ENCODE results near the gene EFTUD2. TPM values are rescaled to one million over a fixed set of nuclear protein-coding genes. Genes with fewer than 3 reads are reported as not detected.

EFTUD2 gene
- total and polyA plus RNA-seq, 4 donors = 19.8 to 84.3 (median 33.3) TPM

GRCh38 chr17:44892250-44892649, 7.0 kb downstream of the EFTUD2 start:
- H3K4me3 ChIP-seq (ENCODE audit: low read depth in 1 of 3, low read length in 3 of 3) = no peak overlapping the region
- H3K4me1 ChIP-seq (ENCODE audit: control insufficient read depth in 4 of 4, insufficient read depth in 4 of 4, low read length in 3 of 4) = peaks cover 0 to 6% (median 3%) of the 10 kb centered on the region in 4 donors
- H3K9ac ChIP-seq (ENCODE audit: low read depth in 1 of 2, low read length in 2 of 2) = no peak overlapping the region
- no peaks in the 10 kb centered on the region for H3K27me3 ChIP-seq (ENCODE audit: control insufficient read depth in 4 of 4, insufficient read depth in 4 of 4, low read length in 3 of 4)
- no peak for TF ChIP-seq RXRA (IDR thresholded peaks at IDR 0.05)
- no peak for TF ChIP-seq EGR1 (IDR thresholded peaks at IDR 0.05; ENCODE audit: low read depth in 2 of 2)
- TF ChIP-seq GABPA (IDR thresholded peaks at IDR 0.05 in 1 of 2, conservative IDR thresholded peaks at IDR 0.05 in 1 of 2) = no peak
- no peak for TF ChIP-seq ATF3 (IDR thresholded peaks at IDR 0.05)
- TF ChIP-seq FOXA1 (IDR thresholded peaks at IDR 0.05) = no peak
- no peak for TF ChIP-seq YY1 (IDR thresholded peaks at IDR 0.05)
- TF ChIP-seq SP1 (IDR thresholded peaks at IDR 0.05) = no peak
- no peak for TF ChIP-seq FOXA2 (IDR thresholded peaks at IDR 0.05)
- TF ChIP-seq HNF4A (conservative IDR thresholded peaks at IDR 0.05) = no peak
- no peak for TF ChIP-seq MAX (IDR thresholded peaks at IDR 0.05)
- no peak for TF ChIP-seq RAD21 (IDR thresholded peaks at IDR 0.05)
- TF ChIP-seq NR2F2 (IDR thresholded peaks at IDR 0.05) = no peak
- TF ChIP-seq REST (IDR thresholded peaks at IDR 0.05) = no peak
- no peak for TF ChIP-seq JUND (IDR thresholded peaks at IDR 0.05)
- TF ChIP-seq CTCF (IDR thresholded peaks at IDR 0.05; ENCODE audit: low read depth, low read length, missing input control) = no peak
- TF ChIP-seq ZBTB33 (IDR thresholded peaks at IDR 0.05) = no peak
- H3K27ac ChIP-seq (ENCODE audit: low read depth in 1 of 2, low read length in 2 of 2) = no peak overlapping the region
- H3K9me3 ChIP-seq (ENCODE audit: control insufficient read depth in 4 of 4, low read length in 3 of 4) = no peaks in the 10 kb centered on the region
- peaks cover 0 to 21% (median 14%) of the 10 kb centered on the region in 4 donors for H3K36me3 ChIP-seq (ENCODE audit: control insufficient read depth in 4 of 4, insufficient read depth in 3 of 4, low read depth in 1 of 4, low read length in 3 of 4)
- DNase-seq (ENCODE audit: low spot score) = no peak

- Histone ChIP-seq H3K27me3 (ENCODE audit: control insufficient read depth in 4 of 4, insufficient read depth in 4 of 4, low read length in 3 of 4) (no peaks in the 10 kb centered on the region), H3K9ac (ENCODE audit: low read depth in 1 of 2, low read length in 2 of 2) (no peak overlapping the region), H3K36me3 (ENCODE audit: control insufficient read depth in 4 of 4, insufficient read depth in 3 of 4, low read depth in 1 of 4, low read length in 3 of 4) (peaks cover 3 to 40% (median 21%) of the 10 kb centered on the region in 4 donors), H3K4me3 (ENCODE audit: low read depth in 1 of 3, low read length in 3 of 3) (no peak overlapping the region), H3K4me1 (ENCODE audit: control insufficient read depth in 4 of 4, insufficient read depth in 4 of 4, low read length in 3 of 4) (peaks cover 0 to 6% (median 3%) of the 10 kb centered on the region in 4 donors), H3K9me3 (ENCODE audit: control insufficient read depth in 4 of 4, low read length in 3 of 4) (no peaks in the 10 kb centered on the region), H3K27ac (ENCODE audit: low read depth in 1 of 2, low read length in 2 of 2) (no peak overlapping the region)
- no peak for TF ChIP-seq RAD21 (IDR thresholded peaks at IDR 0.05)
- TF ChIP-seq MAX (IDR thresholded peaks at IDR 0.05) = no peak
- TF ChIP-seq HNF4G (IDR thresholded peaks at IDR 0.05) = no peak
- DNase-seq (ENCODE audit: low spot score) = no peak
- 63% methylated on average over 7 of the region's 7 CpGs for WGBS
These were observed 10.2 kb downstream of the EFTUD2 start for GRCh38 chr17:44889003-44889402.

Measured in liver (tissue), 9 donors.